22Rv1 (cell line): ENCODE results near the gene COPRS.
A peak's percentile ranks its signal among the peaks of the same experiment; 100 is the strongest.

ENCODE experiments used
- H3K27ac ChIP-seq: fragments of 450-650 bp; 2 replicates; pipeline ENCODE4 v1.5.1; 2017
- ZFX ChIP-seq: fragments of 450-650 bp; IDR thresholded peaks from 2 replicates; pipeline ENCODE4 v1.6.1; 2017; ENCODE audit warnings: antibody characterized with exemption, borderline replicate concordance
- TF ChIP-seq, protein P1 (sequence below): fragments of 450-650 bp; IDR thresholded peaks from 2 replicates; pipeline ENCODE4 v1.5.1; 2017; ENCODE audit warnings: mild to moderate bottlenecking

The COPRS gene

DNA sequence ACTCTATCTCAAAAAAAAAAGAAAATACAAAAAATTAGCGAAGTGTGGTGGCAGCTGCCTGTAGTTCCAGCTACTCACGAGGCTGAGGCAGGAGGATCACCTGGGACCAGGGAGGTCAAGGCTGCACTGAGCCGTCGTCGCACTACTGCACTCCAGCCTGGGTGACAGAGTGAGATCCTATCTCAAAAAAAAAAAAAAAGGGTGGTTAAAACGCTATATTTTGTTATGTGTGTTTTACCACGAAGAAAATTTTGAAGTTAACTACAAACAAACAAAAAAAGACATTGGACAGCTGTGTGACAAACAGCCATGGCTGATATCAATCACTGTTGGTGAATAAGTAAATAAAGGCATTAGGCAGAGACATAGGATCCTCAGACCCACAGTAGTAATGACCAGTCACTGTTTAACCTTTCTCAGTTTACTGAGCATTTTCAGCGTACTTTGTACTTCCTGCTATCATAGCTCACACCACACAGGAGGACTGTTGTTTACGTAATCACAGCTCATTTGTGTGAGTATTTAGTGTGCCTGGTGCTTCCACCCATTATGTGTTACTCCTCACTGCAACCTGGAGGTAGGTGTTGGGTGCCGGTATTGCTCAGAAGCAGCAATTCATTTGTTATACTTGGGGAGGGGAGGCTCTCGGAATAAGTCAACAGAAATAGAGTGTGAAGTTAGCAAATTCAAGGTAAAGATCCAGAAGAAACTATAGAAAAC, 55.4 kb downstream of the COPRS start:
- H3K27ac ChIP-seq: peak overlapping the region; percentile 82
- no peak for TF ChIP-seq ZFX
- TF ChIP-seq, protein P1, sequence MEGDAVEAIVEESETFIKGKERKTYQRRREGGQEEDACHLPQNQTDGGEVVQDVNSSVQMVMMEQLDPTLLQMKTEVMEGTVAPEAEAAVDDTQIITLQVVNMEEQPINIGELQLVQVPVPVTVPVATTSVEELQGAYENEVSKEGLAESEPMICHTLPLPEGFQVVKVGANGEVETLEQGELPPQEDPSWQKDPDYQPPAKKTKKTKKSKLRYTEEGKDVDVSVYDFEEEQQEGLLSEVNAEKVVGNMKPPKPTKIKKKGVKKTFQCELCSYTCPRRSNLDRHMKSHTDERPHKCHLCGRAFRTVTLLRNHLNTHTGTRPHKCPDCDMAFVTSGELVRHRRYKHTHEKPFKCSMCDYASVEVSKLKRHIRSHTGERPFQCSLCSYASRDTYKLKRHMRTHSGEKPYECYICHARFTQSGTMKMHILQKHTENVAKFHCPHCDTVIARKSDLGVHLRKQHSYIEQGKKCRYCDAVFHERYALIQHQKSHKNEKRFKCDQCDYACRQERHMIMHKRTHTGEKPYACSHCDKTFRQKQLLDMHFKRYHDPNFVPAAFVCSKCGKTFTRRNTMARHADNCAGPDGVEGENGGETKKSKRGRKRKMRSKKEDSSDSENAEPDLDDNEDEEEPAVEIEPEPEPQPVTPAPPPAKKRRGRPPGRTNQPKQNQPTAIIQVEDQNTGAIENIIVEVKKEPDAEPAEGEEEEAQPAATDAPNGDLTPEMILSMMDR: no peak

GRCh38 chr17:31802502-31802901, 56.5 kb downstream of the COPRS start:
- peak overlapping the region; percentile 82 for H3K27ac ChIP-seq
- no peak for TF ChIP-seq ZFX
- TF ChIP-seq, protein P1: no peak
